Glutamatergic neuron (in vitro differentiated cells): ENCODE results near the gene TRAF4. TPM values are rescaled to one million over a fixed set of nuclear protein-coding genes. Genes with fewer than 3 reads are reported as not detected.

Source experiments
- DNase-seq: peaks from one replicate; pipeline ENCODE4 v3.0.0; 2022
- H3K27ac Mint-ChIP-seq: one replicate; pipeline ENCODE4 v1.8.0; 2020; ENCODE audit warnings: mild to moderate bottlenecking, mixed read lengths, inconsistent platforms; ENCODE audit not compliant: unreplicated experiment
- H3K27me3 Mint-ChIP-seq: one replicate; pipeline ENCODE4 v1.8.0; 2020; ENCODE audit warnings: mild to moderate bottlenecking, moderate library complexity, mixed read lengths, inconsistent platforms; ENCODE audit not compliant: unreplicated experiment
- H3K36me3 Mint-ChIP-seq: one replicate; pipeline ENCODE4 v1.8.0; 2020; ENCODE audit warnings: mild to moderate bottlenecking, mixed read lengths, inconsistent platforms; ENCODE audit not compliant: unreplicated experiment
- H3K4me1 Mint-ChIP-seq: one replicate; pipeline ENCODE4 v1.8.0; 2020; ENCODE audit warnings: mild to moderate bottlenecking, low read depth, mixed read lengths, inconsistent platforms; ENCODE audit not compliant: unreplicated experiment
- H3K4me3 Mint-ChIP-seq: one replicate; pipeline ENCODE4 v1.8.0; 2020; ENCODE audit warnings: mild to moderate bottlenecking, mixed read lengths, inconsistent platforms; ENCODE audit not compliant: unreplicated experiment
- H3K9me3 Mint-ChIP-seq: one replicate; pipeline ENCODE4 v1.8.0; 2020; ENCODE audit warnings: mild to moderate bottlenecking, moderate library complexity, mixed read lengths, inconsistent platforms; ENCODE audit not compliant: unreplicated experiment
- total RNA-seq: library from RNA; stranded (reverse); fragmentation: NEBNext Ultra II Directional; extraction: Animal tissue kit (Norgen Biotek cat#: 25700); gene quantifications from one replicate; pipeline ENCODE4 v1.2.1, GENCODE V29; 2021; ENCODE audit not compliant: unreplicated experiment
- TF ChIP-seq, protein P1 (sequence below): fragments of 200-600 bp; sonication (generic); IDR thresholded peaks from one replicate; pipeline ENCODE4 v1.5.0; 2021; ENCODE audit not compliant: partially characterized antibody, unreplicated experiment

The TRAF4 gene
- total RNA-seq, 1 donor from 2014 or later, result 373 TPM

DNA sequence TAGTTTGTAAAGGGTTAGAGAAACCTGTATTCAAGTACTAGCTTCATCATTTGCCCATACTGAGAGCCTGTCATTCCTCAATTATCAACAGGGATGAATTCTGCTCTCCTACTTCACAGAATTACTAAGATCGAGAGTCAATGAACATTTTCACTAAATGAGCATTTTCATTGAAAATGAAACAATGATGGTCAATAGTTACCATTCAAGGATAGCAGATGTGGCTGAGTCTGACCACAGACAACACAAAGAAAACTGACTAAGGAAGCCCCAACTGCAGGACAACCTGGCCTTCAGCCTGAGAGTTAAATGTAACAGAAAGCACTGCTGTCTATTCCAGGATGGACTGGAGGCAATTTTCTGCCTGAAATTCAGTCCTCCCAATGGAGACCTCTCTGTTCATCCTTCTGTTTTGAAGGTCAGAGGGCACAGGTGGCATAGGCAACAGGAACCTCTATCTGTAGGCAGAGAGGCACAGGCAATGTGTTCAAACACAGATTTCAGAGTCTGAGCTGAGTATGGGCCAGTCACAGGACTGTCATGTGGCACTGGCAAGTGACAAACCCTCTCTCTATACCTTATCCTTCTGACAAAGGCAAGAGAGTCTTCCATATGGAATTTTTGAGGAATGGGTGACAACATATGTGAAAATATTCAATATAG is 19.5 kb downstream of the TRAF4 start:
- H3K27me3 Mint-ChIP-seq, result no peaks in the 10 kb centered on the region
- no peak for DNase-seq
- no peak overlapping the region for H3K4me3 Mint-ChIP-seq
- peaks cover 6% of the 10 kb centered on the region for H3K9me3 Mint-ChIP-seq
- TF ChIP-seq, protein P1, sequence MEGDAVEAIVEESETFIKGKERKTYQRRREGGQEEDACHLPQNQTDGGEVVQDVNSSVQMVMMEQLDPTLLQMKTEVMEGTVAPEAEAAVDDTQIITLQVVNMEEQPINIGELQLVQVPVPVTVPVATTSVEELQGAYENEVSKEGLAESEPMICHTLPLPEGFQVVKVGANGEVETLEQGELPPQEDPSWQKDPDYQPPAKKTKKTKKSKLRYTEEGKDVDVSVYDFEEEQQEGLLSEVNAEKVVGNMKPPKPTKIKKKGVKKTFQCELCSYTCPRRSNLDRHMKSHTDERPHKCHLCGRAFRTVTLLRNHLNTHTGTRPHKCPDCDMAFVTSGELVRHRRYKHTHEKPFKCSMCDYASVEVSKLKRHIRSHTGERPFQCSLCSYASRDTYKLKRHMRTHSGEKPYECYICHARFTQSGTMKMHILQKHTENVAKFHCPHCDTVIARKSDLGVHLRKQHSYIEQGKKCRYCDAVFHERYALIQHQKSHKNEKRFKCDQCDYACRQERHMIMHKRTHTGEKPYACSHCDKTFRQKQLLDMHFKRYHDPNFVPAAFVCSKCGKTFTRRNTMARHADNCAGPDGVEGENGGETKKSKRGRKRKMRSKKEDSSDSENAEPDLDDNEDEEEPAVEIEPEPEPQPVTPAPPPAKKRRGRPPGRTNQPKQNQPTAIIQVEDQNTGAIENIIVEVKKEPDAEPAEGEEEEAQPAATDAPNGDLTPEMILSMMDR, result no peak
- H3K27ac Mint-ChIP-seq, result no peak overlapping the region
- H3K36me3 Mint-ChIP-seq, result no peaks in the 10 kb centered on the region
- H3K4me1 Mint-ChIP-seq, result no peaks in the 10 kb centered on the region

DNA sequence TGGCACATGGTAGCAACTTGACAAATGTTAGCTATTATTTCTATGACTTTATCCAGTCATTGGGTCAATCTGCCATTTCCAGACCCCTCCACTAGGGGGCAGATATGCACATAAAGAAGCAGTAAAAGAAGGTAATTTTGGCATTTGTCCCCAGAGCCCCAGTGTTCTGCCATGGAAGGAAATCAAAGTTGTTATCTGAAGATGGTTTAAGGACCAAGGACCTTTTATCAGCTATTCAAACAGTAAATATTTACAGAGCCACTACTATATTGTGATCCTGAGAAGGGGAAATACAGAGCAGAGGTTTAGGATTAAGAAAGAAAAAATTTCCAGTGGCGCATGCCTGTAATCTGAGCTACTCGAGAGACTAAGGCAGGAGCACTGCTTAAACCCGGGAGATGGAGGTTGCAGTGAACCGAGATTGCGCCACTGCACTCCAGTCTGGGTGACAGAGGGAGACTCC is 20.0 kb downstream of the TRAF4 start:
- H3K9me3 Mint-ChIP-seq, result peaks cover 6% of the 10 kb centered on the region
- no peaks in the 10 kb centered on the region for H3K27me3 Mint-ChIP-seq
- H3K36me3 Mint-ChIP-seq, result no peaks in the 10 kb centered on the region
- TF ChIP-seq, protein P1, result peak; percentile 95
- H3K4me3 Mint-ChIP-seq, result no peak overlapping the region
- DNase-seq, result peak; percentile 79
- no peaks in the 10 kb centered on the region for H3K4me1 Mint-ChIP-seq
- H3K27ac Mint-ChIP-seq, result no peak overlapping the region

DNA sequence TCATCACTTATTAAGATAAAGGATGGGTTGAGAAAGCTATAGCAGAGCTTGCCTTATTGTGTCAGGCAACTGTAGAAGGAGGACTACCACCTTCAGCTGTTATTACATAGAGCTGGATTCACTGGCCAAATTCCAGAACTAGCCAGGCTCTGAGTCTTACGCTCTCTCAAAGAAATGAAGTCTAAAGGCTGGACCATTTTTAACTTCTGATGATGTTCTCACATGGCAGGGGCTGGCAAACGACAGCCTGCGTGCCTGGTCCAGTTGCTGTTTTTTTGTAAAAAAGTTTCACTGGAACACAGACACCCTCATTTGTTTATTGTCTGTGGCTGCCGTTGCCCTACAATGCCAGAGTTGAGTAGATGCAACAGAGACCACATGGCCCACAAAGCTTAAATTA is 21.2 kb downstream of the TRAF4 start:
- Mint-ChIP-seq H3K36me3 (no peaks in the 10 kb centered on the region), H3K4me1 (no peaks in the 10 kb centered on the region), H3K4me3 (no peak overlapping the region), H3K9me3 (peaks cover 5% of the 10 kb centered on the region), H3K27me3 (peaks cover 2% of the 10 kb centered on the region), H3K27ac (no peak overlapping the region)
- no peak for DNase-seq
- TF ChIP-seq, protein P1, result no peak

DNA sequence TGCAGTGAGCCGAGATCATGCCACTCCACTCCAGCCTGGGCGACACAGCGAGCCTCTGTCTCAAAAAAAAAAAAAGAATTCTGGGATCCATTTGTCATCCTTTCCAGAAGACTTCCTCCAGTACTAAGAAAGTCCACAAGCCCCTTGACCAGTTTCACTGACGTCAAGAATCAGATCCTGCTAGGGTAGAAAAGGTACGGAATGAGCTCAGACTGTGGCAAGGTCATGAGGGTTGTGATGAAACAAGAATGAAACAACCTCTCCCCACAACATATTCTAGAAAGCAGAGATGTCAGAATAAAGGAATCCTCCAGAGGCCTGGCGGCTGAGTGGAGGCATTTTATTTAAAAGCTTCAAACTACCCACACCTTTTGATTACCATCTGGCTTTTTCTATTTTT is 29.9 kb downstream of the TRAF4 start:
- no peak for DNase-seq
- peaks cover 9% of the 10 kb centered on the region for H3K4me1 Mint-ChIP-seq
- no peak overlapping the region for H3K4me3 Mint-ChIP-seq
- H3K27ac Mint-ChIP-seq, result no peak overlapping the region
- TF ChIP-seq, protein P1, result no peak
- H3K27me3 Mint-ChIP-seq, result peaks cover 2% of the 10 kb centered on the region
- H3K36me3 Mint-ChIP-seq, result no peaks in the 10 kb centered on the region
- H3K9me3 Mint-ChIP-seq, result peaks cover 5% of the 10 kb centered on the region

DNA sequence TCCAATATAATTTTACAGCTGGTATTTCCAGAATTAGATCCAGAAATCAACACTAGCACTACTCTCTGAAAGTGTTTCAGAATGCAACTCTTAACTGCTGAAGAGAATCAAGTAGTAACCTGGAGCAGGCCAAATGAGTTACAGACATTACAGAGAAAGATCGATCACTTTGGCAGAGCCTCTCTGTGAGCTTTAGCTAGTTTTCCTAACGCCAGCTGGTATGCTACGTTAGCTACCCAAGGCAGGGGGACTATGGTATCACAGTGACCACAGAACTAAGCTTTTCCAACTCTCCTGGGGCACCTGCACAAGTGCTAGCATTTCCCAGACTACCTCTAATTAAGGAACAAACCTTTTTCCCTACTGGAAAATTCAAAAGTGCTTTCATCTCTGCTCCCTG is 30.4 kb downstream of the TRAF4 start:
- Mint-ChIP-seq H3K4me1 (peaks cover 9% of the 10 kb centered on the region), H3K36me3 (no peaks in the 10 kb centered on the region), H3K27ac (no peak overlapping the region), H3K4me3 (no peak overlapping the region), H3K27me3 (peaks cover 2% of the 10 kb centered on the region), H3K9me3 (peaks cover 5% of the 10 kb centered on the region)
- DNase-seq, result no peak
- TF ChIP-seq, protein P1, result no peak
